ENCODE data around the gene CPN1. TPM values are rescaled to one million over a fixed set of nuclear protein-coding genes. Genes with fewer than 3 reads are reported as not detected.

Gene CPN1
- total RNA-seq, 1 donor from 2014 or later = not detected

- H3K4me1 Mint-ChIP-seq (ENCODE audit: unreplicated experiment) = peaks cover 48% of the 10 kb centered on the region
- DNase-seq (ENCODE audit: extremely low spot score, unreplicated experiment) = no peak
- peak overlapping the region; percentile 75 for H3K27ac Mint-ChIP-seq
- no peak for TF ChIP-seq CTCF (conservative IDR thresholded peaks at IDR 0.05)
- no peaks in the 10 kb centered on the region for H3K36me3 Mint-ChIP-seq
- H3K27me3 Mint-ChIP-seq = no peaks in the 10 kb centered on the region
- peak overlapping the region; percentile 93 for H3K4me3 Mint-ChIP-seq
- H3K9me3 Mint-ChIP-seq = no peaks in the 10 kb centered on the region
These were observed 72.9 kb downstream of the CPN1 start for GRCh38 chr10:100008708-100009282.

- Mint-ChIP-seq H3K4me3 (peak overlapping the region; percentile 93), H3K36me3 (no peaks in the 10 kb centered on the region), H3K4me1 (ENCODE audit: unreplicated experiment) (peaks cover 48% of the 10 kb centered on the region), H3K9me3 (no peaks in the 10 kb centered on the region), H3K27me3 (no peaks in the 10 kb centered on the region), H3K27ac (peak overlapping the region; percentile 75)
- DNase-seq (ENCODE audit: extremely low spot score, unreplicated experiment) = no peak
- no peak for TF ChIP-seq CTCF (conservative IDR thresholded peaks at IDR 0.05)
These were observed 73.5 kb downstream of the CPN1 start for GRCh38 chr10:100008142-100008522.

- TF ChIP-seq CTCF (conservative IDR thresholded peaks at IDR 0.05) = no peak
- Mint-ChIP-seq H3K27me3 (no peaks in the 10 kb centered on the region), H3K4me3 (peak overlapping the region; percentile 93), H3K36me3 (no peaks in the 10 kb centered on the region), H3K9me3 (no peaks in the 10 kb centered on the region), H3K27ac (peak overlapping the region; percentile 75), H3K4me1 (ENCODE audit: unreplicated experiment) (peaks cover 49% of the 10 kb centered on the region)
- DNase-seq (ENCODE audit: extremely low spot score, unreplicated experiment) = no peak
These were observed 74.2 kb downstream of the CPN1 start for GRCh38 chr10:100007231-100008141.

- Mint-ChIP-seq H3K27me3 (no peaks in the 10 kb centered on the region), H3K9me3 (no peaks in the 10 kb centered on the region), H3K4me1 (ENCODE audit: unreplicated experiment) (peaks cover 58% of the 10 kb centered on the region), H3K27ac (peak overlapping the region; percentile 26), H3K36me3 (no peaks in the 10 kb centered on the region), H3K4me3 (peak overlapping the region; percentile 74)
- no peak for TF ChIP-seq CTCF (conservative IDR thresholded peaks at IDR 0.05)
- DNase-seq (ENCODE audit: extremely low spot score, unreplicated experiment) = no peak
These were observed 75.3 kb downstream of the CPN1 start for GRCh38 chr10:100006243-100006886.

- H3K9me3 Mint-ChIP-seq = no peaks in the 10 kb centered on the region
- H3K4me1 Mint-ChIP-seq (ENCODE audit: unreplicated experiment) = peaks cover 56% of the 10 kb centered on the region
- peak overlapping the region; percentile 1 for H3K4me3 Mint-ChIP-seq
- no peaks in the 10 kb centered on the region for H3K27me3 Mint-ChIP-seq
- TF ChIP-seq CTCF (conservative IDR thresholded peaks at IDR 0.05) = no peak
- no peaks in the 10 kb centered on the region for H3K36me3 Mint-ChIP-seq
- H3K27ac Mint-ChIP-seq = peak overlapping the region; percentile 43
- DNase-seq (ENCODE audit: extremely low spot score, unreplicated experiment) = no peak
These were observed 76.7 kb downstream of the CPN1 start for GRCh38 chr10:100004805-100005510.

Data from type B pancreatic cell (in vitro differentiated cells).